ENCODE results near the gene CUX1.

CUX1 gene

DNA sequence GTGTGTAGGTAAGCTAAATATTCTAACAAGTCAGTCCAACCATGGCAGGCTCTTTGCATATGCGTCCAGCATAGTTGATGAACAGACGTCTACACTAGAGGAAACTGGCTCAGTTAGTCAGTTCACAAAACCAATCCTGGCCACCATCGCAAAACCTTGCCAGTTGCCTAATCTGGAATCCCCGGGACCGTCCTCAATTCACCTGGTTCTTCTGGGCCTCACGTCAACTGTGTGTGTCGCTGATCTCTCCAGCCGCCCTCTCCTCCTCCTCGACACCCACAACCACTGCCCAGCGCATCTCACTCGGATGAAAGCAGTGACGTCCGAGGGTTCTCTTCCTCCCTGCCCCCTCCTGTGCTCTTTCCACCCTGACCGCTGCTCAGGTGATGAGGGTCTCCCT, 251.4 kb downstream of the CUX1 start:
- no peak for TF ChIP-seq SPI1 (IDR thresholded peaks at IDR 0.05; ENCODE audit: borderline replicate concordance, low read depth)
- TF ChIP-seq, protein P1, sequence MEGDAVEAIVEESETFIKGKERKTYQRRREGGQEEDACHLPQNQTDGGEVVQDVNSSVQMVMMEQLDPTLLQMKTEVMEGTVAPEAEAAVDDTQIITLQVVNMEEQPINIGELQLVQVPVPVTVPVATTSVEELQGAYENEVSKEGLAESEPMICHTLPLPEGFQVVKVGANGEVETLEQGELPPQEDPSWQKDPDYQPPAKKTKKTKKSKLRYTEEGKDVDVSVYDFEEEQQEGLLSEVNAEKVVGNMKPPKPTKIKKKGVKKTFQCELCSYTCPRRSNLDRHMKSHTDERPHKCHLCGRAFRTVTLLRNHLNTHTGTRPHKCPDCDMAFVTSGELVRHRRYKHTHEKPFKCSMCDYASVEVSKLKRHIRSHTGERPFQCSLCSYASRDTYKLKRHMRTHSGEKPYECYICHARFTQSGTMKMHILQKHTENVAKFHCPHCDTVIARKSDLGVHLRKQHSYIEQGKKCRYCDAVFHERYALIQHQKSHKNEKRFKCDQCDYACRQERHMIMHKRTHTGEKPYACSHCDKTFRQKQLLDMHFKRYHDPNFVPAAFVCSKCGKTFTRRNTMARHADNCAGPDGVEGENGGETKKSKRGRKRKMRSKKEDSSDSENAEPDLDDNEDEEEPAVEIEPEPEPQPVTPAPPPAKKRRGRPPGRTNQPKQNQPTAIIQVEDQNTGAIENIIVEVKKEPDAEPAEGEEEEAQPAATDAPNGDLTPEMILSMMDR (IDR thresholded peaks at IDR 0.05; ENCODE audit: insufficient read depth, low read length) = no peak
- TF ChIP-seq POLR2AphosphoS5 (IDR thresholded peaks at IDR 0.05; ENCODE audit: low read depth) = no peak
- Histone ChIP-seq H3K27ac (replicated peaks) (no peak overlapping the region), H3K27me3 (ENCODE audit: insufficient read depth, poor library complexity, severe bottlenecking) (no peaks in the 10 kb centered on the region), H3K4me3 (replicated peaks; ENCODE audit: insufficient read depth, low read length) (no peak overlapping the region)
- no peak for DNase-seq (ENCODE audit: low read depth in 1 of 2, low spot score in 1 of 2)

DNA sequence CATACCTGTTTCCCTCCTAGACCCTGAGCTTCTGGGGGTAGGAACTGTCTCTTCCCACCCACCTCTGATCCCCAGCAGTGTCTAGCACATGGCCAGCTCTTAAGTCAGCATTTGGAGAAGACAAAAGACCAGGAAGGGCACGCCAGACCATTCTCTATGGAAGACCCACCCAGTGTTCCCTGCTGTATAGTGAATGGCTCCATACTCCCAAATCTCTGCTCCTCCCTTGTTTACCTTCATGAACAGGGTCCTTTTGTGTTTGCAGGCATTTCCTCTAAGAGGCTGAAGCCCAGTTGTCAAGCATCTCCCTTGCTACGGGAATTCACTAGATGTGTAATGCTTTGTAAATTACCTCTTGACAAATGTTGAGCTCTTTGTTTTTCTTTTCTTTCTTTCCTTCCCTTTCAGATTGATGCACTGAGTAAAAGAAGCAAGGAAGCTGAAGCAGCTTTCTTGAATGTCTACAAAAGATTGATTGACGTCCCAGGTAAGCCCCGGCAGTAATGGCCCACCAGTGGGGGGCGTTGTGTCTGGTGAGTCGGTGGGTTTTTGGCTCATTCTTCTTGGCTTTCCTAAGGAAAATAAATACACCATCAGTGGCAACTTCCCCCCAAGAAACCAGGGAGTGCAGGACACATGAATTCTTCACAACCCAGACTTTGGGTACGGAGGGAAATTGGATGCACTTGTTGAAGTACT, 252.7 kb downstream of the CUX1 start:
- TF ChIP-seq, protein P1 (IDR thresholded peaks at IDR 0.05; ENCODE audit: insufficient read depth, low read length) = no peak
- TF ChIP-seq SPI1 (IDR thresholded peaks at IDR 0.05; ENCODE audit: borderline replicate concordance, low read depth) (no peak), GABPA (IDR thresholded peaks at IDR 0.05; ENCODE audit: low read depth) (no peak), POLR2AphosphoS5 (IDR thresholded peaks at IDR 0.05; ENCODE audit: low read depth) (no peak)
- TF ChIP-seq, protein P2, sequence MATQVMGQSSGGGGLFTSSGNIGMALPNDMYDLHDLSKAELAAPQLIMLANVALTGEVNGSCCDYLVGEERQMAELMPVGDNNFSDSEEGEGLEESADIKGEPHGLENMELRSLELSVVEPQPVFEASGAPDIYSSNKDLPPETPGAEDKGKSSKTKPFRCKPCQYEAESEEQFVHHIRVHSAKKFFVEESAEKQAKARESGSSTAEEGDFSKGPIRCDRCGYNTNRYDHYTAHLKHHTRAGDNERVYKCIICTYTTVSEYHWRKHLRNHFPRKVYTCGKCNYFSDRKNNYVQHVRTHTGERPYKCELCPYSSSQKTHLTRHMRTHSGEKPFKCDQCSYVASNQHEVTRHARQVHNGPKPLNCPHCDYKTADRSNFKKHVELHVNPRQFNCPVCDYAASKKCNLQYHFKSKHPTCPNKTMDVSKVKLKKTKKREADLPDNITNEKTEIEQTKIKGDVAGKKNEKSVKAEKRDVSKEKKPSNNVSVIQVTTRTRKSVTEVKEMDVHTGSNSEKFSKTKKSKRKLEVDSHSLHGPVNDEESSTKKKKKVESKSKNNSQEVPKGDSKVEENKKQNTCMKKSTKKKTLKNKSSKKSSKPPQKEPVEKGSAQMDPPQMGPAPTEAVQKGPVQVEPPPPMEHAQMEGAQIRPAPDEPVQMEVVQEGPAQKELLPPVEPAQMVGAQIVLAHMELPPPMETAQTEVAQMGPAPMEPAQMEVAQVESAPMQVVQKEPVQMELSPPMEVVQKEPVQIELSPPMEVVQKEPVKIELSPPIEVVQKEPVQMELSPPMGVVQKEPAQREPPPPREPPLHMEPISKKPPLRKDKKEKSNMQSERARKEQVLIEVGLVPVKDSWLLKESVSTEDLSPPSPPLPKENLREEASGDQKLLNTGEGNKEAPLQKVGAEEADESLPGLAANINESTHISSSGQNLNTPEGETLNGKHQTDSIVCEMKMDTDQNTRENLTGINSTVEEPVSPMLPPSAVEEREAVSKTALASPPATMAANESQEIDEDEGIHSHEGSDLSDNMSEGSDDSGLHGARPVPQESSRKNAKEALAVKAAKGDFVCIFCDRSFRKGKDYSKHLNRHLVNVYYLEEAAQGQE (IDR thresholded peaks at IDR 0.05; ENCODE audit: insufficient replicate concordance, low read depth) = no peak
- Histone ChIP-seq H3K27ac (replicated peaks) (no peak overlapping the region), H3K4me3 (replicated peaks; ENCODE audit: insufficient read depth, low read length) (no peak overlapping the region), H3K27me3 (ENCODE audit: insufficient read depth, poor library complexity, severe bottlenecking) (no peaks in the 10 kb centered on the region)
- no peak for DNase-seq (ENCODE audit: low read depth in 1 of 2, low spot score in 1 of 2)

DNA sequence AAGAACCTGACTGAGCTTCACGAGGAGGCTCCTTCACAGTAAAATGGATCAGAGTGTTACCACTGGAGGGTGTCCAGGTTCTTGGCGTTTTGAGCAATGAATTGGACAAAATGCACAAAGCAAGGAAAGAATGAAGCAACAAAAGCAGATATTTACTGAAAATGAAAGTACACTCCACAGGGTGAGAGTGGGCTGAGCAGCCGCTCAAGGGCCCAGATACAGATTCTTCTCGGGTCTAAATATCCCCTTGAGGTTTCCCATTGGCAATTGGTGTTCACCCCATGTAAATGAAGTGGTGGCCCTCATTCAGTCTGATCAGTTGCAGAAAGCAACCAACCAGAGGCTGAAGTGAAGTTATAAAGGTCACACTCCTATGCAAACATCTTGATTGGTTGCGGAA, 254.6 kb downstream of the CUX1 start:
- TF ChIP-seq GABPA (IDR thresholded peaks at IDR 0.05; ENCODE audit: low read depth) (no peak), POLR2AphosphoS5 (IDR thresholded peaks at IDR 0.05; ENCODE audit: low read depth) (no peak), SPI1 (IDR thresholded peaks at IDR 0.05; ENCODE audit: borderline replicate concordance, low read depth) (no peak)
- TF ChIP-seq, protein P1 (IDR thresholded peaks at IDR 0.05; ENCODE audit: insufficient read depth, low read length) = no peak
- TF ChIP-seq, protein P2 (IDR thresholded peaks at IDR 0.05; ENCODE audit: insufficient replicate concordance, low read depth) = no peak
- DNase-seq (ENCODE audit: low read depth in 1 of 2, low spot score in 1 of 2) = no peak
- H3K4me3 ChIP-seq (replicated peaks; ENCODE audit: insufficient read depth, low read length) = no peak overlapping the region
- H3K27ac ChIP-seq (replicated peaks) = no peak overlapping the region
- no peaks in the 10 kb centered on the region for H3K27me3 ChIP-seq (ENCODE audit: insufficient read depth, poor library complexity, severe bottlenecking)

All from HL-60 (cell line).